Upper lobe of left lung (tissue), 6 donors: ENCODE results near the gene SLITRK6. TPM values are rescaled to one million over a fixed set of nuclear protein-coding genes. Genes with fewer than 3 reads are reported as not detected.
A peak's percentile ranks its signal among the peaks of the same experiment; 100 is the strongest.

Experiments used
- ATAC-seq, 2 donors: fragments of 200-7000 bp; cut with Tn5 transposase; one replicate each; pipeline ENCODE4 v1.9.1; 2022; ENCODE audit warnings: mild to moderate bottlenecking in 2 of 2, moderate library complexity in 2 of 2; ENCODE audit not compliant: low FRiP score in 2 of 2
- DNase-seq, 2 donors: peaks; one replicate each; pipeline ENCODE4 v3.0.0-alpha.2; 2019 to 2020
- H3K27ac ChIP-seq, 4 donors: fragments of 200-600 bp; sonication (generic); one replicate each; pipeline ENCODE4 v1.5.1; 2016 to 2019
- H3K27me3 ChIP-seq, 4 donors: fragments of 200-600 bp; sonication (generic); one replicate each; pipeline ENCODE4 v1.5.1; 2017 to 2019
- H3K36me3 ChIP-seq, 4 donors: fragments of 200-600 bp; sonication (generic); one replicate each; pipeline ENCODE4 v1.5.1; 2016 to 2019
- H3K4me1 ChIP-seq, 4 donors: fragments of 200-600 bp; sonication (generic); one replicate each; pipeline ENCODE4 v1.5.1; 2018 to 2019
- H3K4me3 ChIP-seq, 4 donors: fragments of 200-600 bp; sonication (generic); one replicate each; pipeline ENCODE4 v1.5.1; 2017 to 2019; ENCODE audit warnings: mild to moderate bottlenecking in 2 of 4, moderate library complexity in 1 of 4
- H3K9me3 ChIP-seq, 4 donors: fragments of 200-600 bp; sonication (generic); one replicate each; pipeline ENCODE4 v1.5.1; 2018 to 2019
- CTCF ChIP-seq, 6 experiments: fragments of 450-650 bp in 4 of 6; fragments of 200-600 bp in 2 of 6; sonication (generic) in 2 of 6; IDR thresholded peaks; one replicate each; pipeline ENCODE4 v1.5.1; 2016 to 2019; ENCODE audit warnings: antibody characterized with exemption in 6 of 6
- EP300 ChIP-seq, 4 donors: sonication (generic); formaldehyde crosslinking; IDR thresholded peaks; one replicate each; pipeline ENCODE4 v1.5.1; 2017; ENCODE audit warnings: antibody characterized with exemption in 4 of 4, control low read depth in 2 of 4
- POLR2A ChIP-seq, 4 donors: fragments of 450-650 bp; IDR thresholded peaks; one replicate each; pipeline ENCODE4 v1.5.1; 2016 to 2017; ENCODE audit warnings: antibody characterized with exemption in 4 of 4, mild to moderate bottlenecking in 2 of 4
- POLR2AphosphoS5 ChIP-seq, 2 donors: sonication (generic); formaldehyde crosslinking; IDR thresholded peaks; one replicate each; pipeline ENCODE4 v1.5.1; 2017; ENCODE audit warnings: antibody characterized with exemption in 2 of 2
- WGBS, 2 donors: methylation state at CpG; one replicate each; pipeline ENCODE4 v1.1.5; 2017 to 2018; 5-methylcytosine and 5-hydroxymethylcytosine counted together
- total RNA-seq, 6 donors: library from RNA; depleted of rRNA in 4 of 6; stranded (reverse); fragments of >200 nt in 4 of 6; gene quantifications; one replicate each; pipeline versions ENCODE4 v1.1.0 to v1.2.1, GENCODE V29; 2016 to 2021
- donor health status: DM: no; HTN: no; CAD: no; lungs with moderate emphysema.
- donor health status: DM: no; HTN: yes; CAD: no; lungs with severe emphysema.

SLITRK6 gene
- total RNA-seq, 6 donors from 2014 or later = 0.66 to 12.4 (median 2.9) TPM

GRCh38 chr13:85812282-85812681, 13.1 kb upstream of the SLITRK6 start:
- no peak for TF ChIP-seq POLR2AphosphoS5 (IDR thresholded peaks at IDR 0.05)
- no peak for TF ChIP-seq POLR2A (IDR thresholded peaks at IDR 0.05)
- TF ChIP-seq CTCF (IDR thresholded peaks at IDR 0.05) = no peak
- no peak for TF ChIP-seq EP300 (IDR thresholded peaks at IDR 0.05)
- H3K4me3 ChIP-seq = no peak overlapping the region
- DNase-seq (no peak), ATAC-seq (no peak)
- H3K9me3 ChIP-seq = no peaks in the 10 kb centered on the region
- H3K27ac ChIP-seq = no peak overlapping the region
- H3K27me3 ChIP-seq = no peaks in the 10 kb centered on the region
- H3K4me1 ChIP-seq = no peaks in the 10 kb centered on the region
- WGBS, 2 donors = 61 to 84% methylated on average over 1 of the region's 1 CpG
- no peaks in the 10 kb centered on the region for H3K36me3 ChIP-seq

GRCh38 chr13:85808811-85809210, 9.6 kb upstream of the SLITRK6 start:
- WGBS, 2 donors = 34 to 39% methylated on average over 1 of the region's 1 CpG
- TF ChIP-seq CTCF (IDR thresholded peaks at IDR 0.05) (no peak), EP300 (IDR thresholded peaks at IDR 0.05) (no peak), POLR2A (IDR thresholded peaks at IDR 0.05) (no peak), POLR2AphosphoS5 (IDR thresholded peaks at IDR 0.05) (no peak)
- Histone ChIP-seq H3K27ac (no peak overlapping the region), H3K36me3 (no peaks in the 10 kb centered on the region), H3K4me3 (no peak overlapping the region), H3K9me3 (no peaks in the 10 kb centered on the region), H3K27me3 (no peaks in the 10 kb centered on the region), H3K4me1 (no peaks in the 10 kb centered on the region)
- no peak for DNase-seq
- ATAC-seq = no peak

DNA sequence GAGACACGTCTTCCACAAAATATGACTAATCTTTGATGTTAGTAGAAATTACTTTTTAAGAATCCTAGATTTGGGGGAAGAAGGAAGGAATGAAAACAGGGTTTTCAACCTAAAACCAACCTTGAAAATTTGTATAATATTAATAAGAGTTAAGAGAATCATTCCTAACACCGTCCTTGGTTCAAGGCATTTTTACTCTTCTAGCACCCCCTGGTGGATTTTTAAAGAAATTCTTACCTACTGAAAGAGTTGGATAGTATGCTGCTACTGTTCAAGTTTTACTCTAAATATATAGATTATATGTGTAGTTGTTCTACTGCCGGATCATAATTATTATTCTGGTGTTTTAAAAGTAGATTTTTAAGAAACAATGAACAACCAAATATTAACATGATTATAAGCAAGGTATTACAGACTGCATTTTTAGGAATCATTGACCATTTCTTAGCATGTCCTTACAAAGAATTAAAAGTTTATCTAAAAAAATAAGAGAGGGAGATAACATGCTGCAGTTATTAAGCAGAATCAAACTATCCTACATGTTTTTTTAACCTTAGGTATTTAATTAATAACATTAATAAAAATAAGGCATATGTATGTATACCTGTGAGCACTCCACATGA, 7.4 kb upstream of the SLITRK6 start:
- TF ChIP-seq POLR2A (IDR thresholded peaks at IDR 0.05) (no peak), CTCF (IDR thresholded peaks at IDR 0.05) (peak in 5 of 6 experiments; percentile 40 to 55 (median 43)), EP300 (IDR thresholded peaks at IDR 0.05) (no peak)
- ATAC-seq = peak in 1 of 2 donors; percentile 68
- Histone ChIP-seq H3K27ac (no peak overlapping the region), H3K4me3 (no peak overlapping the region), H3K36me3 (no peaks in the 10 kb centered on the region), H3K27me3 (no peaks in the 10 kb centered on the region), H3K4me1 (no peaks in the 10 kb centered on the region), H3K9me3 (no peaks in the 10 kb centered on the region)
- 20 to 21% methylated on average over 3 of the region's 3 CpGs for WGBS, 2 donors
- no peak for DNase-seq

DNA sequence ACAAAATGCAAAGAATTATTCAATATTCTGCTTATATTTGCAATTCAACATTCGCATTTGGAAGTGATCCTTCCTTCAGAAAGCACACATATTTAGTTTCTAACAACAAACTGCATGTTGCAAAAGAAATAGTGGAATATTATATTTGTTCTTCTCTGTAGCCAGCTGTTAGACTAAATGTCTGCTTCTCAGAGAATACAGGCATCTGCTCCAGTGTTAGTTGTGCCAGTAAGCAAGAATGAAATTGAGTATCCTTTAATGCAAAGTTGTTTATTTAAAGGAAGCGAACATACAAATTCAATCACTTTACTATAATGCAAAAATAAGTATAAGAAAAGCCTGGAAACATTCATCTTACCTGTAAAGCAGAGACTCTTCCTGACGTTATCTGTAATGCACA, 663 bp downstream of the SLITRK6 start:
- 51 to 55% methylated on average over 3 of the region's 3 CpGs for WGBS, 2 donors
- H3K36me3 ChIP-seq = no peaks in the 10 kb centered on the region

More for the DNA sequence above, 663 bp downstream of the SLITRK6 start:
- Histone ChIP-seq H3K4me3 (peak overlapping the region in 2 of 4 donors; percentile 1 to 31), H3K27me3 (no peaks in the 10 kb centered on the region), H3K9me3 (no peaks in the 10 kb centered on the region), H3K4me1 (no peaks in the 10 kb centered on the region), H3K27ac (no peak overlapping the region)
- TF ChIP-seq POLR2A (IDR thresholded peaks at IDR 0.05) (no peak), EP300 (IDR thresholded peaks at IDR 0.05) (no peak), POLR2AphosphoS5 (IDR thresholded peaks at IDR 0.05) (no peak), CTCF (IDR thresholded peaks at IDR 0.05) (no peak)
- no peak for ATAC-seq
- no peak for DNase-seq
